ENCODE data around the gene ZNF469.

Gene ZNF469

DNA sequence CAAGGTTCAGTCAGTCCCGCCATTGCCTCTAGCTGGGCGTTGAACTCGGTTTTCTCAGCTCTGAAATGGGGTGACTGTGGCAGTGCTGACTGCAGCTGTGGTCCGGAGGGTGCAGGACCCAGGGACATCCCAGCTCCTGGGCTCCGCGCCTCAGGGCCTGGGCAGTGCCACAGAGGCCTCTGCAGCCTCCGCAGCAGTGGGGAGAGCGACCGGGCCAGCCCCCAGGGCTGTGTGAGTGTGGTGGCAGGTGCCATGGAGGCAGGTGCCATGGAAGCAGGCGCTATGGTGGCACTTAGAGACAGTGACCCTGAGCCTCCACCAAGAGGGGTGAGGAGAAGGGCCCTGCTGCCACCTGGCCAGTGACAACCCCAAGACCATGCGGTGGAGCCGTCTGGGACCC, 30.9 kb downstream of the ZNF469 start:
- no peak for DNase-seq

DNA sequence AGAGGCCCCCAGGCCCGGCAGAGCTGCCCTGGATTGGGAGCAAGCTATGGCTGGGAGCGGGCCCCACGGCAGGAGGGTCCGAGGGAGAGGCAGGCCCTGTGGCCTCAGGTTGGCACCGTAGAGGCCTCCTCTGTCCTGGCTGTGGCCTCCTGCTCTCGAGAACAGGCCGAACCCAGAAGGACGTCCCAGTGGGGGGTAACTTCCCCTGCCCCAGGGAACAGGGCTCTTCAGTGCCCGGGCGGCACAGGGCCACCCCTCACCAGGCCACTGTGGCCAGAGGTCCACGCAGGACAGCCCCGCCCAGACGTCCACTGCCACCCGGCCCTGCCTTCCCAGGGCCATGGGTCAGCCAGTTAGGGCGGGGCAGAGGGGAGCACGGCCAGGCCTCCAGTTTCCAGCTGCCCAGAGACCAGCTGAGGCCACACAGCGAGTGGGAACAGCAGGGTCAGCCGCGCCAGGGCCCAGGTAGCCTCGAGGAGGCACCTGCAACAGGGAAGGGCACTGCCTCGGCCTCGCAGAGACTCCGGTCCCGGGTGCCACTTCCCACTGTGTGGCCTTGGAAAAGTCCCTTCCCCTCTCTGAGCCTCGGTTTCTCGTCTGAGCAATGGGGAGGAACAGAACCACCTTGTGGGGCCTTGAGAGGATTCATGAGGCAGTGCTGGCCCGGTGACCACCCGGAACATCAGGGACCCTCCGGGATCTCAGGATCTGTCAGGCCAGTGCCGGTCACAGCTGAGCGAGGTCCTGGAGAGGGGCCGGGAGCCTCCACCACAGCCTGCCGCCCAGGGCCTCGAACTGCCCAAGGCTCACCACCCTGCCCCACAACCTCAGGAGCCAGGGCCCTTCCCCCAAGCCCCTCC, 32.0 kb downstream of the ZNF469 start:
- DNase-seq = no peak

DNA sequence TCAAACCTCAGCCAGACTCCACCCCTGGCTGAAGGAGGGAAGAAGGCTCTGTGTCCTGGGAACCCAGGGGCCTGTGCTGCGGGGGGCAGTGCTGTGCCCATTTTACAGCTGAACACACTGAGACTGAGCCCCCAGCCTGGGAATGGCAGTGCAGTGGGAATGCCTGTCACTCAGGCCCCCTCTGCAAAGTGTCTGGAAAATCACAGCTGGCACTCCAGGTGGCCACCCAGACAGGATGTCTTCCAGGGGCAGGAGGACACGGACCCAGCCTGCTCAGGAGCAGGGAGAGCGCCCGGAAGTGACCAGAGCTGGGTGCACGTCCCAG, 32.6 kb downstream of the ZNF469 start:
- no peak for DNase-seq

DNA sequence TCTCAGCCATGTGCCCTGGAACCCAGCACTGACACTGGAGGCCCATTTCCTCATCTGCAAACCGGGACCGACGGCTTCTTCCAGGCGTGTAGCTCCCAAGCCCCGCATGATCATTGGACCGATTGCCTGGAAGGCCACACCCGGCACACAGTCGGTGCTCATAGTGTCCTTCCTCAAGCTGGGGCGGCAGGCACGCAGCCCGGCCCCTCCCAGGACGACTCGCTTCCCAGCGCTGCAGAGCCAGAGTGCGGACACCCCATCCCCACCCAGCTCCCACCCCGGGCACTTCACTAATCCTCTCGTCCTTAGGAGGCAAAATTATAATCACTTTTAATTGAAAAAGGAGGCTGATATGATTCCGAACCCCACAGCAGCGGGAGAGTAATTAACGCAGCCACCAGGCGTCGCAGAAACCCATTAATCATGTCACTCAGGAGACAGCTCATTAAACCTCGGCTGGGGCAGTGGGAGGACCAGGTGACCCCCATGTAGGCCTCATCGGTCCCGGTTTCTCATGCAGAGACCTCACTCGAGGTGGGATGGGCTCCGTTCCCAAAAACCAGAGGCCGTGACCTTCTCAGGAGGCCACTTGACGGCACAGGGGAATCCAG, 33.1 kb downstream of the ZNF469 start:
- no peak for DNase-seq

DNA sequence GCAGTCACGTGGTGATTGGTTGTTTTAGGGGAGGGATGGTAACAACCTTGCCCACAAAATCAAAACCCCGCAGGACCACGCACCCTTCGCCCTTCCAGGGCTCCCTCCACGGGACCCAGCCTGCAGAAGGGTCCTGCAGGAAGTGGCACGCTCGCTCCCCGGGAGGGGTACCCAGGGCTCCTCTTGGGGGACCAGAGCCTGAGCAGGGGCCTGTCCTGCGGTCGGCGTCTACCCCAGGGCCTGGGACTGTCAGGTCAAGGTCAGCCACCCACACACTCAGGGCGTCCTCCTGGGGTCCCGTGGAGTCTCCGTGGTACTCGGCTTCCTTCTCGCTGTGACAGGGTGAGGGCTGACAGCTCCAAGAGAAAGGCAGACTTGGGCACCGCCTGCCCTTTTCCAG, 33.9 kb downstream of the ZNF469 start:
- DNase-seq = no peak

DNA sequence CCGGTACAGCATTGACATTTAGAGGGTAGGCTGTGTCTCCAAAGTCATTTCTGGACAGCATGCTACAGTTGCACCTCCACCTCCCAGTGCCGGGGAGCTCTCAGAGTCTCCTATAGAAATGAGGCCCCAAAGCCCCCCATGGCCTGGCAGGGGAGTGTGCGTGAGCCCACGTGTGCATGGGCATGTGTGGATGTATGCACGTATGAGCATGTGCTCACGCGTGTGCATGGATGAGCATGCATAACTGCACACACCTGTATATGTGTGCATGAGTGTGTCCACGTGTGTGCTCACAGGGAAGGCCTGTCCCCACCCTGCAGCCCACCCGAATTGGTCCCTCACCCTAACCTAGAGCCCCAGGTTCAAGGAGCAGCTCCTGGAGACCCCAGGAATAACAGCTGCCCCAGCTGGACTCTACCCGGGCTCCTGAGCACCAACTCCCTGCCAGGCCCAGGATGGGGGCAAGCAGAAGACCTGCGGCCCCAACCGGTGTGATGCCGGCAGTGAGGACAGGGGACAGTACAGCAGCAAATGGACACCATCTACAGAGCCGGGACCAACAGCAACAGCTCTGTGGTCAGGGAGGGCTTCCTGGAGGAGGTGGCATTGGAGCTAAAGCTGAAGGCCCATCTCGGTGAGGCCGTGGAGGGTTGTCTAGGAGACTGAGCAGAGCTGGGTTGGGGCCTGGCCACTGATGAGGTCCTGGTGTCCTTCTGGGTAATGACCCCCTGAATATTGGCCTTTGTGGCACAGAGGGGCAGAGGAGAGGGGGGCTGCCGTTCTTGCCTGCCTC, 35.1 kb downstream of the ZNF469 start:
- no peak for DNase-seq

DNA sequence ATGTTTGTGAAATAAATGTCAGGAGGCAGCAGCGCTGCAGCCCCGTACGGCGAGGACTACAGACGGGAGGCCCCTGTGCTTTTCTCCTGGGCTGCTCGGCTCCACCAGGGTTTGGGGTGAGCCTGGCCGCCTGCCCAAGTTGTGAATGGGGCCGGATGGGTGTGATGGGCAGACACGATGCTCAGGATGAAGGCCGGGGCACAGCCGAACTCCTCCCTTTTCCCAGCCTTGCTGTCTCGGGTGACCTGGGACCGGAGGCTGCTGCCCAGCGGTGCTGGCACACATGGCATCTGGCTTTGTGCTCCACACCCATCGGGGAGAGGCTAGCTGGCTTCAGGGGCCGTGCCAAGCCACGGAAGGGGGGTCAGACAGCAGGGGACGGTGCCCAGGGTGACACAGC, 36.1 kb downstream of the ZNF469 start:
- no peak for DNase-seq

DNA sequence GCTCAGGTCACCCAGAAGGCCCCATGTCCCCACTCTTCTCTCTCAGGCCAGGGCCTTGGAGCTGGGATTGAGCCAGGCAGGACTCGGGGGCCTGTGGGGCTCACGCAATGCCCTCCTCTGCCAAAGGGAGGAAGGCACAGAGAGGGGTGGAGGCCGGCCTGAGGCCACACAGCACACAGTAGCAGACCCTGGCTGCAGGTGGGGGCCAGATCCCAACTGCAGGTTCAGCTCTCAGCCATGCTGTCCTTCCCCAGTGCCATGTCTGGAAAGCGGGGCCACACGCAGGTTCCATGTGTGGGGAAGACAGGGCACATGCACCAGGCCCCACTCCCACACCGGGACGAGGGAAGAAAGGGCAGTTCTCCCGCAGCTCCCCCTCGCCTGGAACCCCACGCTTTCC, 37.0 kb downstream of the ZNF469 start:
- no peak for DNase-seq

DNA sequence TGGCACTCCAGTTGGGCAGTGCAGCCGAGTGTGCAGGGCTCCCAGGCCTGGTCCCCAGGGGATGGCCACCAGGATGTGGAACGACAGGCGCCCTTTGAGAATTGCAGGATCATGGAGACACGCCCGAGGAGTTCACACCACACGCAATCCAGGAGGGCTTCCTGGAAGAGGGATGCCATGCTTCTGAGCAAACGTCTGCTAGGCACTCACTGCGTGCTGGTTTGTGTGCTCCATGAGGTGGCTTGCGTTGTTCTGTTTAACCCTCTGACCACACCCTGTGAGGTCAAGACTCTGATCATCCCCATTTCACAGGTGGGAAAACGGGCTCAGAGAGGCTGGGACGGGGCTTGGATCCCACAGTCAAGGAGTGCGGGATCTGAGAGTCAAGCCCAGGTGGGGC, 37.7 kb downstream of the ZNF469 start:
- no peak for DNase-seq

DNA sequence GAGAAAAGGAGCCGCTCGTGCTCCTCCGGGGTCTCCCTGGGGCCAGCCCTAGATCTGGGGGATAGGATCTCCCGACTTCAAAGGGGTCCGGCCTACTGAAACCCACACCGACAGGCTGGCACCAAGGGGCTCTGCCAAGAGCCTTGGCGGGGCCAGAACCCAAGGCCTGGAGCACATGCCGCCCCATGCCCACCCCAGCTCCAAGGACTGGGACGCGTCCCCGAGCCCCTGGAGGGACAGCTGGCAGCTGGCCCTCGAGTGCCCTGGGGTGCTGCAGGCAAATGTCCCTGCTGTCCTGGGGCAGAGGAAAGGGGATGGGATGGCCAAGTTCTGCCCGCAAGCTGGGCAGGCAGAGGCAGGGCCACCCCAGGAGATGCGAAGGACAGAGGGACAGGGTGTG, 38.5 kb downstream of the ZNF469 start:
- DNase-seq = no peak

DNA sequence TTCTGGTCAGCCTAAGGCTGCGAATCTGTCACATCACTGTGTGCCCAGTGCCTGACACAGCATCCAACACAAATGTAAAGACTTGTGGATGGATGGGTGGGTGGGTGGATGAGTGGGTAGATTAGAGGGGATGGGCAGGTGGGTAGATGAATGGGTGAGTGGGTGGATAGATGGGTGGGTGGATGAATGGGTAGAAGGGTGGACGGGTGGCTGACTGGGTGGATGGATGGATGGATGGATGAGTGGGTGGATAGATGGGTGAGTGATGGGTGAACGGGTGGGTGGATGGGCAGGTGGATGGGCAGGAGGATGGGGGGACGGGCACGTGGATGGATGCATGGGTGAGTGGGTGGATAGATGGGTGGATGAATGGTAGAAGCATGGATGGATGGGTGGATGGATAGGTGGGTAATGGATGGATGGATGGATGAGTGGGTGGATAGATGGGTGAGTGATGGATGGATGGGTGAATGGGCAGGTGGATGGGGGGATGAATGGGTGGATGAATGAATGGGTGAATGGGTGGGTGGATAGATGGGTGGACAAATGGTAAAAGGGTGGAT, 39.2 kb downstream of the ZNF469 start:
- no peak for DNase-seq

DNA sequence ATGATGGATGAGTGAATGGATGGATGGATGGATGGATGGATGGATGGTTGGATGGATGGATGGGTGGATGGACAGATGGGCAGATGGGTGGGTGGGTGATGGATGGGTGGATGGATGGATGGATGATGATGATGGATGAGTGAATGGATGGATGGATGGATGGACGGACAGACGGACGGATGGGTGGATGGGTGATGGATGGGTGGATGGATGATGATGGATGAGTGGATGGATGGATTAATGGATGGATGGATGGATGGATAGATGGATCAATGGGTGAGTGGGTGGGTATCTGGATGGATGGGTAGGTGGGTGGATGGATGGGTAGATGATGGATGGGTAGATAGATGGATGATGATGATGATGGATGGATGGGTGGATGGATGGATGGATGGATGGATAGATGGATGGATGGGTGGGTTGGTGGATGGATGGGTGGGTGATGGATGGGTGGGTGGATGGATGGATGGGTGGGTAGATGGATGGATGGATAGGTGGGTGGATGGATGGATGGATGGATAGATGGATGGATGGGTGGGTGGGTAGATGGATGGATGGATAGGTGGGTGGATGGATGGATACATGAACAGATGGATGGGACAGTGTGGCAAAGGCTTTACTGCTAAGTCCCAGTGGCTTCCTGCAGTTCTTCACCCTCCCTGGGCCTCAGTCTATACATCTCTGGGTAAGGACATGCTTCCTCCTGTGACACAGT, 40.1 kb downstream of the ZNF469 start:
- no peak for DNase-seq

DNA sequence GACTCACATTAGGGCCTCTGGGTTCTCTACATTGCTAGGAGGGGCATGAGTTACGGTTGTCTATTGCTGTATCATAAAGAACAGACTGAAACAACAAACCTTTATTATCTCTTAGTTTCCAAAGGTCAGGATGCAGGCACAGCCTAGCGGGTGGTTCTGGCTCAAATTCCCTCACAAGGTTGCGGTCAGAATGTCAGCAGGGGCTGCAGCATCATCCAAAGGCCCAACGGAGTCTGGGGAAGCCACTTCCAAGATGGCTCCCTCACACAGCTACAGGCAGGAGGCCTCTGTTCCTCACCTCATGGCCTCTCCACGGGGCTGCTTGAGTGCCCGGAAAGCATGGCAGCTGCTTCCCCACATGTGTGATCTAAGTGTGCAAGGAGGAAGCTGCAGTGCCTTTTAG, 40.7 kb downstream of the ZNF469 start:
- DNase-seq = no peak

DNA sequence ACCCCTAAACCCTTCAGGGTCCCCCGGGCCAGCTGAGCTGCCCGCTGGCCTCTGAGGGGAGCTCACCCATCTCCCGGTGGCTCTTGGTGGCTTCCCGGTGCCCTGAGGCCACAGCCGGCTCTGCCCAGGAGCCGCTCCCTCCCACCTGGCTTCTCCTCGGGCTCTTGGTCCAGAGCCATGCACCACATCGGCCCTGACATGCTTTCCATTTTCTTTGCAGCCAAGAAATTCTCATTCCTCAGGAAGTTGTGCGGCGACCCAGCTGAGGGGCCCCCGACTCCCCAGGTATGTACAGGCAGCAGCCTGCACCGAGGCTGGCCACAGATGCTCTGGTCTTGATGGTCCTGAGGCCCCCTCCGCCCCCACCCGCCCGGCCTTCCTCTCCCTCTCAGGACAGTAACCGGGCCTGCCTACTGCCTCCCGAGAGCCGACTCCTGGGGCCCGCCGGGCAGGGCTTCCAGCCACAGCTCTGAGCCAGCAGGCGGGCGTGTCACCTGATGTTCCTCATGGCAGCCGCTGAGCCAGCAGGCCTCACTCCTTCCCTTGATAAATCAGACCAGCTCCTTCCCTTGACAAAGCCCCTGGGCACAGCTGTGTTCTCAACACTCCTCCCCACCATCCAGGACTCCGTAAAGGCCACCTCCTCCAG, 42.0 kb downstream of the ZNF469 start:
- DNase-seq = no peak

DNA sequence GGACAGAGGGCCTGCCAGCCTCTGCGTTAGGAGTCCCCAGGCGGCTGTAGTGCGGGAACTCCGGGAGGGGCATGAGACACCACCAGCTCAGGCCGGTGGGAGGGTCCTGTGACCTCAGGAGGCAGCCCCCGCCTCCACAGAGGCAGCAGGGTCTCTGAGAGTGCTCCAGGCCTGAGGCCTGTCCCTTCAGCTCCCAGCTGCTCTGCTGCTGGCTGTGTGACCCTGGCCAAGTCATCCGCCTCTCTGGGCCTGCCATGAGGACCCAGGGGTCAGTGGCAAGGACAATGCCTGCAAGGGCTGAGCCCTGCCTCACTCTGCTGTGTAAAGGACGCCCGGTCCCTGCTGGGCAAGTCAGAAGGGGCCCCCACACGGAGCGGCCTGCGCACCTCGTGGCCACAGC, 43.3 kb downstream of the ZNF469 start:
- DNase-seq = no peak

DNA sequence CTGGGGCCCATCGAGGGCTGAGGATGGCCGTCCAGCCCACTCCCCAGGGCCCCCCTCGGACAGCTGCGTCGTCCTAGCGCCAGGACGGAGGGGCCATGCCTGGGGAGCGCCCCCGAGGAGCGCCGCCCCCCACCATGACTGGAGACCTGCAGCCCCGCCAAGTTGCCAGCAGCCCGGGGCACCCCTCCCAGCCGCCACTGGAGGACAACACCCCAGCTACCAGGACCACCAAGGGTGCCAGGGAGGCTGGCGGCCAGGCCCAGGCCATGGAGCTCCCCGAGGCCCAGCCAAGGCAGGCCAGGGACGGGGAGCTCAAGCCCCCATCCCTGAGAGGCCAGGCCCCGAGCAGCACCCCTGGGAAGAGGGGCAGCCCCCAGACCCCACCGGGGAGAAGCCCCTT, 44.6 kb downstream of the ZNF469 start:
- no peak for DNase-seq

DNA sequence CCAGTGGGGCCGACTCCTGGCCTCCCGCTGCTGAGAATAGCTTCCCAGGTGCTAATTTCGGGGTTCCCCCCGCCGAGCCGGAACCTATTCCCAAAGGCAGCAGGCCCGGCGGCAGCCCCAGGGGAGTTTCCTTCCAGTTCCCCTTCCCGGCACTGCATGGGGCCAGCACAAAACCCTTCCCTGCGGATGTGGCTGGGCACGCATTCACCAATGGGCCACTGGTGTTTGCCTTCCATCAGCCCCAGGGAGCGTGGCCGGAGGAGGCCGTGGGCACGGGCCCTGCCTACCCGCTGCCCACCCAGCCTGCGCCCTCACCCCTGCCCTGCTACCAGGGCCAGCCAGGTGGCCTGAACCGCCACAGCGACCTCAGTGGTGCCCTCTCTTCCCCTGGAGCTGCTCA, 45.4 kb downstream of the ZNF469 start:
- DNase-seq = no peak

DNA sequence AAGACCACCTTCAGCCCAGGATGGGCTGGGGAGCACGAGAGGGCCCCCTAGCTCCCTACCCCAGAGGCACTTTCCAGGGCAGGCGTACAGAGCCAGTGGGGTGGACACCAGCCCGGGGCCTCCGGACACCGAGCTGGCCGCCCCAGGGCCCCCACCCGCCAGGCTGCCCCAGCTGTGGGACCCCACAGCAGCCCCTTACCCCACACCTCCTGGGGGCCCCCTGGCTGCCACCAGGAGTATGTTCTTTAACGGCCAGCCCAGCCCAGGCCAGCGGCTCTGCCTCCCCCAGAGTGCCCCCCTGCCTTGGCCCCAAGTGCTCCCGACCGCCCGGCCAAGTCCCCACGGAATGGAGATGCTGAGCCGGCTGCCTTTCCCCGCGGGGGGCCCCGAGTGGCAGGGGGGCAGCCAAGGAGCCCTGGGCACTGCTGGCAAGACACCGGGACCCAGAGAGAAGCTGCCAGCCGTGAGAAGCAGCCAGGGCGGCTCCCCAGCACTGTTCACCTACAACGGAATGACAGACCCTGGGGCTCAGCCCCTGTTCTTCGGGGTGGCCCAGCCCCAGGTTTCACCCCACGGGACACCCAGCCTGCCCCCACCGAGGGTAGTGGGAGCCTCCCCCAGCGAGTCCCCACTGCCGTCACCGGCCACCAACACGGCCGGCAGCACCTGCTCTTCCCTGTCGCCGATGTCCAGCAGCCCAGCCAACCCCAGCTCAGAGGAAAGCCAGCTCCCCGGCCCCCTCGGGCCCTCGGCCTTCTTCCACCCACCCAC, 46.0 kb downstream of the ZNF469 start:
- DNase-seq = no peak

DNA sequence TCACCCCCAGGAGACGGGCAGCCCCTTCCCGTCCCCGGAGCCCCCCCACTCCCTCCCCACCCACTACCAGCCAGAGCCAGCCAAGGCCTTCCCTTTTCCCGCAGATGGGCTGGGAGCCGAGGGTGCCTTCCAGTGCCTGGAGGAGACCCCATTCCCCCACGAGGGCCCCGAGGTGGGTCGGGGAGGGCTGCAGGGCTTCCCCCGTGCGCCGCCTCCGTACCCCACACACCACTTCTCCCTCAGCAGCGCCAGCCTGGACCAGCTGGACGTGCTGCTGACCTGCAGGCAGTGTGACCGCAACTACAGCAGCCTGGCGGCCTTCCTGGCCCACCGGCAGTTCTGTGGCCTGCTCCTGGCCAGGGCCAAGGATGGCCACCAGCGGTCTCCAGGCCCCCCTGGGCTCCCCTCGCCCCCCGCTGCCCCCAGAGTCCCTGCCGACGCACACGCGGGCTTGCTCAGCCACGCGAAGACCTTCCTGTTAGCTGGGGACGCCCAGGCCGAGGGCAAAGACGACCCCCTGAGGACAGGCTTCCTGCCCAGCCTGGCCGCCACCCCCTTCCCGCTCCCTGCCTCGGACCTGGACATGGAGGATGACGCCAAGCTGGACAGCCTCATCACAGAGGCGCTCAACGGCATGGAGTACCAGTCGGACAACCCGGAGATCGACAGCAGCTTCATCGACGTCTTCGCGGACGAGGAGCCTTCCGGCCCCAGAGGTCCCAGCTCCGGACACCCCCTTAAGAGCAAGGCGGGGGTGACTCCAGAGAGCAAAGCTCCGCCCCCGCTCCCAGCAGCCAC, 46.8 kb downstream of the ZNF469 start:
- no peak for DNase-seq

DNA sequence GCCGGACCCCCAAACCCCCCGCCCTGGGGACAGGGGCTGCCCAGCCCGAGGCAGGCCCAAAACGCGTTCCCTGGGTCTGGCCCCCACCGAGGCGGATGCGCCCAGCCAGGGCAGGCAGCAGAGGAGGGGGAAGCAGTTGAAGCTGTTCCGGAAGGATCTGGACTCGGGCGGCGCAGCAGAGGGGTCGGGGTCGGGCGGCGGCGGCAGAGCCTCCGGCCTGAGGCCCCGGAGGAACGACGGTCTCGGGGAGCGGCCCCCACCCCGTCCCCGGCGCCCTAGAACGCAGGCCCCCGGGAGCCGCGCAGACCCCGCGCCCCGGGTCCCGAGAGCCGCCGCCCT, 47.4 kb downstream of the ZNF469 start:
- DNase-seq = no peak

Measured in 8988T (cell line).